Loucy (cell line): ENCODE results near the gene FIS1.

ENCODE experiments used
- H2AFZ ChIP-seq: fragments of 200-600 bp; sonication (generic); 2 replicates; pipeline ENCODE4 v1.6.0; 2016; ENCODE audit warnings: antibody characterized with exemption, mild to moderate bottlenecking, low read length, moderate library complexity
- H3F3A ChIP-seq: fragments of 200-600 bp; 2 replicates; pipeline ENCODE4 v1.6.0; 2016; ENCODE audit warnings: antibody characterized with exemption, low read depth, mild to moderate bottlenecking
- H3K27me3 ChIP-seq: fragments of 200-600 bp; sonication (generic); 2 replicates; pipeline ENCODE4 v1.6.1; 2014; ENCODE audit warnings: low read length, mild to moderate bottlenecking; ENCODE audit not compliant: insufficient read depth, poor library complexity, severe bottlenecking
- H3K36me3 ChIP-seq: fragments of 200-600 bp; sonication (generic); 2 replicates; pipeline ENCODE4 v1.6.1; 2016; ENCODE audit warnings: low read length; ENCODE audit not compliant: insufficient read depth
- H3K4me1 ChIP-seq: fragments of 200-600 bp; sonication (generic); 2 replicates; pipeline ENCODE4 v1.5.1; 2014; ENCODE audit warnings: low read length, mild to moderate bottlenecking; ENCODE audit not compliant: insufficient read depth, poor library complexity, severe bottlenecking
- H3K4me2 ChIP-seq: fragments of 200-600 bp; sonication (generic); 2 replicates; pipeline ENCODE4 v1.6.0; 2014; ENCODE audit warnings: antibody characterized with exemption, low read length, low read depth, mild to moderate bottlenecking; ENCODE audit not compliant: poor library complexity, severe bottlenecking
- H3K4me3 ChIP-seq: fragments of 200-600 bp; sonication (generic); 2 replicates; pipeline ENCODE4 v1.5.1; 2014; ENCODE audit warnings: low read length, mild to moderate bottlenecking, mixed read lengths; ENCODE audit not compliant: poor library complexity, severe bottlenecking
- H3K79me2 ChIP-seq: fragments of 200-600 bp; sonication (generic); 2 replicates; pipeline ENCODE4 v1.6.1; 2014; ENCODE audit warnings: low read length; ENCODE audit not compliant: insufficient read depth
- H3K9ac ChIP-seq: fragments of 200-600 bp; sonication (generic); 2 replicates; pipeline ENCODE4 v1.6.0; 2014; ENCODE audit warnings: mild to moderate bottlenecking, low read depth, low read length, moderate library complexity; ENCODE audit not compliant: poor library complexity, severe bottlenecking
- H3K9me2 ChIP-seq: fragments of 200-600 bp; sonication (generic); replicated peaks from 2 replicates; pipeline ENCODE4 v1.6.1; 2016; ENCODE audit warnings: low read depth, low read length, mixed read lengths
- H3K9me3 ChIP-seq: fragments of 200-600 bp; sonication (generic); 2 replicates; pipeline ENCODE4 v1.6.1; 2014; ENCODE audit warnings: mild to moderate bottlenecking, antibody characterized with exemption, low read length, low read depth; ENCODE audit not compliant: insufficient read depth
- H4K20me1 ChIP-seq: fragments of 200-600 bp; sonication (generic); 2 replicates; pipeline ENCODE4 v1.6.0; 2014; ENCODE audit warnings: antibody characterized with exemption, low read length, mild to moderate bottlenecking; ENCODE audit not compliant: insufficient read depth, poor library complexity, severe bottlenecking
- CTCF ChIP-seq: fragments of 200-600 bp; sonication (generic); conservative IDR thresholded peaks from 2 replicates; pipeline ENCODE4 v1.5.1; 2014; ENCODE audit warnings: mild to moderate bottlenecking, antibody characterized with exemption, low read length
- EZH2phosphoT487 ChIP-seq: fragments of 200-600 bp; IDR thresholded peaks from 2 replicates; pipeline ENCODE4 v1.6.1; 2018; ENCODE audit warnings: antibody characterized with exemption, mild to moderate bottlenecking, moderate library complexity, borderline replicate concordance

FIS1 gene

GRCh38 chr7:101220295-101220694, 24.6 kb downstream of the FIS1 start:
- Histone ChIP-seq H3F3A (no peaks in the 10 kb centered on the region), H4K20me1 (no peaks in the 10 kb centered on the region), H3K27me3 (no peaks in the 10 kb centered on the region), H3K4me1 (peaks cover 19% of the 10 kb centered on the region), H3K9me2 (no peaks in the 10 kb centered on the region), H3K9ac (no peak overlapping the region), H3K4me2 (peak overlapping the region; percentile 91), H2AFZ (no peak overlapping the region), H3K79me2 (peaks cover 30% of the 10 kb centered on the region), H3K9me3 (no peaks in the 10 kb centered on the region), H3K4me3 (no peak overlapping the region), H3K36me3 (no peaks in the 10 kb centered on the region)
- TF ChIP-seq CTCF (no peak), EZH2phosphoT487 (no peak)

GRCh38 chr7:101218236-101219125, 26.4 kb downstream of the FIS1 start:
- Histone ChIP-seq H3F3A (no peaks in the 10 kb centered on the region), H3K36me3 (no peaks in the 10 kb centered on the region), H3K4me1 (peaks cover 19% of the 10 kb centered on the region), H3K27me3 (no peaks in the 10 kb centered on the region), H3K9ac (peak overlapping the region; percentile 79), H3K4me3 (peak overlapping the region; percentile 80), H3K4me2 (peak overlapping the region; percentile 91), H4K20me1 (no peaks in the 10 kb centered on the region), H3K79me2 (peaks cover 30% of the 10 kb centered on the region), H2AFZ (peak overlapping the region; percentile 35), H3K9me3 (no peaks in the 10 kb centered on the region), H3K9me2 (no peaks in the 10 kb centered on the region)
- TF ChIP-seq EZH2phosphoT487 (no peak), CTCF (no peak)

GRCh38 chr7:101217388-101218235, 27.3 kb downstream of the FIS1 start, which contains the start of the genes PLOD3 and ZNHIT1:
Gene PLOD3 (minus strand): TSS chr7:101217581. CDS start chr7:101217274, 307 bp downstream.
Gene ZNHIT1 (plus strand): TSS chr7:101218165. CDS start chr7:101218196, 31 bp downstream.
- Histone ChIP-seq H3K36me3 (no peaks in the 10 kb centered on the region), H2AFZ (peak within 1 kb of the TSS; percentile 83), H3K4me2 (peak within 1 kb of the TSS; percentile 91), H3K27me3 (no peaks in the 10 kb centered on the region), H3K9me3 (no peaks in the 10 kb centered on the region), H3K4me3 (peak within 1 kb of the TSS; percentile 80), H3K79me2 (peaks cover 30% of the 10 kb centered on the region), H3F3A (no peaks in the 10 kb centered on the region), H4K20me1 (no peaks in the 10 kb centered on the region), H3K9ac (peak within 1 kb of the TSS; percentile 79), H3K4me1 (peaks cover 19% of the 10 kb centered on the region), H3K9me2 (no peaks in the 10 kb centered on the region)
- no peak for TF ChIP-seq EZH2phosphoT487
- no peak; the same call in 1 of the 2 replicates for TF ChIP-seq CTCF
